HL-60/S4 treated with phorbol 12-myristate 13-acetate at 8.2 ng/mL for 4 days and 3 days (cell line): Measurements from ENCODE around the gene MAST4.

Experiments
- in situ Hi-C: fragments of 300-500 bp; cut with MboI; formaldehyde crosslinking; loops from 2 replicates; pipeline ENCODE4 v1.15.0; 2022; ENCODE audit warnings: low sequenced_read_pairs

The MAST4 gene

GRCh38 chr5:67031692-67032091, 435.5 kb downstream of the MAST4 start:
- in situ Hi-C loops = no loop called here

GRCh38 chr5:67032921-67033664, 436.9 kb downstream of the MAST4 start:
- in situ Hi-C loops = no loop called here

GRCh38 chr5:67033880-67034651, 437.9 kb downstream of the MAST4 start:
- in situ Hi-C loops = no loop called here

- in situ Hi-C loops = no loop called here
Observed at GRCh38 chr5:67035098-67035740, 439.0 kb downstream of the MAST4 start.

GRCh38 chr5:67037171-67037570, 441.0 kb downstream of the MAST4 start:
- in situ Hi-C loops = no loop called here

GRCh38 chr5:67038817-67039603, 442.8 kb downstream of the MAST4 start:
- in situ Hi-C loops = no loop called here

- in situ Hi-C loops = no loop called here
Observed at GRCh38 chr5:67042176-67043003, 446.2 kb downstream of the MAST4 start.

GRCh38 chr5:67043796-67044511, 447.8 kb downstream of the MAST4 start:
- in situ Hi-C loops = no loop called here

GRCh38 chr5:67045816-67046740, 449.9 kb downstream of the MAST4 start:
- in situ Hi-C loops = no loop called here

GRCh38 chr5:67047160-67047559, 451.0 kb downstream of the MAST4 start:
- in situ Hi-C loops = no loop called here

- in situ Hi-C loops = no loop called here
Observed at GRCh38 chr5:67047616-67048015, 451.4 kb downstream of the MAST4 start.

- in situ Hi-C loops = no loop called here
Observed at GRCh38 chr5:67050125-67050524, 453.9 kb downstream of the MAST4 start.

- in situ Hi-C loops = no loop called here
Observed at GRCh38 chr5:67050635-67051034, 454.4 kb downstream of the MAST4 start.

- in situ Hi-C loops = no loop called here
Observed at GRCh38 chr5:67051164-67051563, 455.0 kb downstream of the MAST4 start.

GRCh38 chr5:67052034-67052433, 455.8 kb downstream of the MAST4 start:
- in situ Hi-C loops = no loop called here

GRCh38 chr5:67053229-67053628, 457.0 kb downstream of the MAST4 start:
- in situ Hi-C loops = no loop called here

GRCh38 chr5:67058998-67059743, 463.0 kb downstream of the MAST4 start:
- in situ Hi-C loops = no loop called here
